Loucy (cell line): ENCODE measurements around the gene CDH4.

Experiments
- CTCF ChIP-seq: fragments of 200-600 bp; sonication (generic); conservative IDR thresholded peaks from 2 replicates; pipeline ENCODE4 v1.5.1; 2014; ENCODE audit warnings: mild to moderate bottlenecking, antibody characterized with exemption, low read length
- EZH2phosphoT487 ChIP-seq: fragments of 200-600 bp; IDR thresholded peaks from 2 replicates; pipeline ENCODE4 v1.6.1; 2018; ENCODE audit warnings: antibody characterized with exemption, mild to moderate bottlenecking, moderate library complexity, borderline replicate concordance

- TF ChIP-seq CTCF = no peak
- no peak for TF ChIP-seq EZH2phosphoT487
Observed at GRCh38 chr20:61788343-61788742, 536.3 kb downstream of the CDH4 start.
